HCT116 (cell line): ENCODE measurements around the gene SCARB1.

Source experiments
- CBX3 ChIP-seq: IDR thresholded peaks from 2 replicates; pipeline ENCODE4 v1.6.1; 2012; ENCODE audit warnings: low read depth
- CTCF ChIP-seq, 3 experiments: fragments of 200-600 bp in 1 of 3; sonication (generic) in 1 of 3; IDR thresholded peaks in 2 of 3; conservative IDR thresholded peaks in 1 of 3; 2 replicates each; pipeline ENCODE4 v1.5.1; 2012 to 2017; ENCODE audit warnings: low read depth in 2 of 3, low read length in 2 of 3, antibody characterized with exemption in 1 of 3, borderline replicate concordance in 1 of 3, control low read depth in 1 of 3, mild to moderate bottlenecking in 1 of 3, mixed read lengths in 1 of 3, mixed run types in 1 of 3, moderate library complexity in 1 of 3; ENCODE audit not compliant: insufficient read depth in 1 of 3
- MAX ChIP-seq: IDR thresholded peaks from 2 replicates; pipeline ENCODE4 v1.6.1; 2012
- POLR2A ChIP-seq: IDR thresholded peaks from 2 replicates; pipeline ENCODE4 v1.7.0; 2011; ENCODE audit warnings: borderline replicate concordance; ENCODE audit not compliant: insufficient read depth, insufficient read length; ENCODE audit errors: extremely low read depth
- RAD21 ChIP-seq: IDR thresholded peaks from 2 replicates; pipeline ENCODE4 v1.6.1; 2012; ENCODE audit warnings: low read depth, mild to moderate bottlenecking
- SRF ChIP-seq: IDR thresholded peaks from 2 replicates; pipeline ENCODE4 v1.6.1; 2012; ENCODE audit warnings: low read depth

- TF ChIP-seq CTCF (IDR thresholded peaks at IDR 0.05 in 2 of 3, conservative IDR thresholded peaks at IDR 0.05 in 1 of 3; ENCODE audit: borderline replicate concordance in 1 of 3, insufficient read depth in 1 of 3, low read depth in 2 of 3, low read length in 2 of 3) (no peak), MAX (no peak), POLR2A (no peak), SRF (no peak), RAD21 (no peak), CBX3 (no peak)
Observed at GRCh38 chr12:124743479-124744272, 120.0 kb downstream of the SCARB1 start.
